Renal pelvis (tissue), 4 donors: ENCODE results near the gene POLR3B. TPM values are rescaled to one million over a fixed set of nuclear protein-coding genes. Genes with fewer than 3 reads are reported as not detected.
A peak's percentile ranks its signal among the peaks of the same experiment; 100 is the strongest.
"Not testable (repeated sequence)": the region's sequence is repeated elsewhere in the genome, so short reads cannot be mapped to it uniquely, and the experiment has no call there.

ENCODE experiments used
- DNase-seq: peaks from one replicate; pipeline ENCODE4 v3.0.0-alpha.2; 2013
- polyA plus RNA-seq, 3 donors: library from polyadenylated mRNA; unstranded; fragments of 120-200 nt; gene quantifications; one replicate each; pipeline ENCODE4 v1.2.1, GENCODE V29; 2013; ENCODE audit not compliant: insufficient read length in 3 of 3

POLR3B gene
- polyA plus RNA-seq, 3 donors = 15.4 to 16.4 (median 15.9) TPM

- DNase-seq = no peak
These were observed 97.6 kb downstream of the POLR3B start for GRCh38 chr12:106455111-106455510.

DNA sequence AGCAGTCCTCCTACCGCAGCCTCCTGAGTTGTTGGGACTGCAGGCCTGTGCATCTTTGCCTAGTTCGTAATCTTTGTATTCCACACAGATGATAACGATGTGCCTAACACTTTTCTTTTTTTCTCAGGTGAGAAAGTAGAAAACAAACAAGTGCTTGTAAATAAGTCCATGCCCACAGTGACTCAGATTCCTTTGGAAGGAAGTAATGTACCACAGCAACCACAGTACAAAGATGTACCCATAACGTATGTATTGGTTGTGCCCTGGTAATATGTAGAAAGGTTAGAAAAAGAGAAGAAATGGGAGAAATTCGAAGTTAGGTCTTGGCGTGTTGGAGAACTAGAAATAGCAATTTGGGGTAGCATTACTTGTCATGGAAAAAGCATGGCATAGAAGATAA, 101.6 kb downstream of the POLR3B start:
- no peak for DNase-seq

DNA sequence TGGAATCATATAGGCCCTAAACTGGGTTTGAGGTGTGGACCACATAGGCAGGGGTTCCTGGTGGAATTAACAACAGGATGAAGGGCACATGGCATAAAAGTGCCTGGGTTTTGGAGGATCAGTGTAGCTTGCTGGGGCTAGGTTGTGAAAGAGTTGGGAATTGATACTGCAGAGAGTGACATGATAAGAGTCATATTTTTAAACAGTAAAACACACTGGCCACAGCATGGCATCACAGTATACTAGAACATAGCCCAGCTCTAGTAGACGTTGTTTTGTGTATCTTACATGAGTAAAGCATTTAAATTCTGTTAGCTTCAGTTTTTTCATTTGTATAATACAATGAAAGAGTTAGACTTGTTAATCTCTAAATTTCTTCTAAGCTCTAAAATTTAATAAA, 102.0 kb downstream of the POLR3B start:
- DNase-seq = no peak

DNA sequence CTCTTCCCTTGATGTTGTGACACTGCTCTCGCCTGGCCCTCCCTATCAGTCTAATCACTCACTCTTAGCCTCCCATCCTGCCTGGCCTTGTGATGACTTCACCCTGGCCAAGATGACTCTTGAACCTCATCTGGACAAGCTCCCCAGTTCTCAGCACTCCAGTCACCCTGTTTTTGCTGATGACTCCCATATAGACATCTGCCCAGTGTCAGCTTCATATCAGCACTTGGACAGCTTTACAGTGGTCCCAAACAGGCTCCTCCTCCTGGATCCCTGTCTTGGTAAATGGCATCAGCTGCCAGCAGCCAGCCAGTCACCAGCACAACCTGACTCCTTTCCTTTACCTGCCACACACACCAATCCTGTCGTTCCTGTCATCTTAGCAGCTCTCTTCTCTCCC, 104.2 kb downstream of the POLR3B start:
- DNase-seq = no peak

DNA sequence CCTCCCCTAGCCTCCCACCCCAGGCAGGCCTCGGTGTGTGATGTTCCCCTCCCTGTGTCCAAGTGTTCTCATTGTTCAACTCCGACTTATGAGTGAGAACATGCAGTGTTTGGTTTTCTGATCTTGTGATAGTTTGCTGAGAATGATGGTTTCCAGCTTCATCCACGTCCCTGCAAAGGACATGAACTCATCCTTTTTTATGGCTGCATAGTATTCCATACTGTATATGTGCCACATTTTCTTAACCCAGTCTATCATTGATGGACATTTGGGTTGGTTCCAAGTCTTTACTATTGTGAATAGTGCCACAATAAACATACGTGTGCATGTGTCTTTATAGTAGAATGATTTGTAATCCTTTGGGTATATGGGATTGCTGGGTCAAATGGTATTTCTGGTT, 108.1 kb downstream of the POLR3B start:
- DNase-seq = not testable (repeated sequence)

GRCh38 chr12:106475662-106476061, 118.1 kb downstream of the POLR3B start:
- not testable (repeated sequence) for DNase-seq

DNA sequence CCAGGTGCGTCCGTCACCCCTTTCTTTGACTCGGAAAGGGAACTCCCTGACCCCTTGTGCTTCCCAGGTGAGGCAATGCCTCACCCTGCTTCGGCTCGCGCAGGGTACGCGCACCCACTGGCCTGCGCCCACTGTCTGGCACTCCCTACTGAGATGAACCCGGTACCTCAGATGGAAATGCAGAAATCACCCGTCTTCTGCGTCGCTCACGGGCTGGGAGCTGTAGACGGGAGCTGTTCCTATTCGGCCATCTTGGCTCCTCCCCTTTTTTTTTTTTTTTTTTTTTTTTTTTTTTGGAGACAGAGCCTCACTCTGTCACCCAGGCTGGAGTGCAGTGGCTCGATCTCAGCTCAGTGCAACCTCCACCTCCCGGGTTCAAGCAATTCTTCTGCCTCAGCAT, 120.1 kb downstream of the POLR3B start:
- not testable (repeated sequence) for DNase-seq

DNA sequence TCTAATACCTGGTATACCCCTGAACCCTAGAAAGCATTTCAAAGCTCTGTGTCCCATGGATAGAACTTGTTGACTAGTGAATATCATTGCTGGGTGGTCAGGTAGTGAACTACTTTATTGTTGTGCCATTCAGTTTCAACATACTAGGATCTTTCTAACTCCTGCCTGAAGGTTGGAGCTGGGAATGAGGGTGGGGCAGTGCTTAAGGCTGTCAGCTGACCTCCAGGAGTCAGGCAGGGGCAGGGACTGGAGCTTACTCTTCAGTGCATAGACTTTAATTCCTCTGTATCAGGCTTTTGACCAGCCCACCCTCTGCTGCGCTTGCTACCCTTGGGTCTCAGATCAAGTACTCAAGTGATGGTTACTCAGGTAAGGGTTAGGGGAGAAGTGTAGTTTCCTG, 122.7 kb downstream of the POLR3B start:
- DNase-seq = no peak

- DNase-seq = no peak
These were observed 123.7 kb downstream of the POLR3B start for GRCh38 chr12:106481246-106481645.

DNA sequence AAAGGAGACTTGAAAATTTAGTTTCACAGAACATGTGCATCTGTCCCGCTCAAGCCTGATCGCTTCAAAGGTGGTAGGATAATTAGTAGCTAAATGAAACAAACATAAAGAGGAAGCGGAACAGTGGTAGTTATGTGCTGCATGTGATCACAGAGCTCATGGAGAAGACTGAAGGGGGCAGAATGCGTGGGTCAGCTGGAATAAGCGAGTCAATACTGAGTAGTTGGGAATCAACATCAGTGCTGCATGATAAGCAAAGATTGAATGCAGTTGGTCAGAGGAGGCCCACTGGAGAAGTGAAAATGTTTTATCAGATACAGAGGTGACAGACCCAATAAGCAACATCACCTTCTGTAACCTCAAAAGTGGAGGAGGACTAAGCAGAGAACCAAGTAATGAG, 130.1 kb downstream of the POLR3B start:
- no peak for DNase-seq

- DNase-seq = no peak
These were observed 131.3 kb downstream of the POLR3B start for GRCh38 chr12:106488884-106489283.

DNA sequence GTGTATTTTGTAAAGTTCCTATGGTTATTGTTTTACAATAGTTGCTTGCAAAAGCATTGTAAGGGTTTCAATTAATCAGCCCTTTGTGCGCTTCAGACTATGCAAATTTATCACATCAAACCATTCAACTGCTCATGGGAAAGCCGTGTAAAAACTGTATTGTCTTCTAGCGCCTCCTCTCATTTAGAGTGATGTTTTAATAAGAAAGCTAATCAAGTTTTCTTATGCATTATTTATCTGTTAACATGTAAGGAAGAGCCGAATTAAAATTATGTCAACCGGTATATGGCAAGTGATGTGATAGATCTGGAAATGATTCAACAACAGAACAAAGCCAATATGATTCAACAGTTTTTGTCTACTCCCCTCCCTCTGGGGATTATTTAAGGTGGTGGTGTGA, 132.7 kb downstream of the POLR3B start:
- no peak for DNase-seq

DNA sequence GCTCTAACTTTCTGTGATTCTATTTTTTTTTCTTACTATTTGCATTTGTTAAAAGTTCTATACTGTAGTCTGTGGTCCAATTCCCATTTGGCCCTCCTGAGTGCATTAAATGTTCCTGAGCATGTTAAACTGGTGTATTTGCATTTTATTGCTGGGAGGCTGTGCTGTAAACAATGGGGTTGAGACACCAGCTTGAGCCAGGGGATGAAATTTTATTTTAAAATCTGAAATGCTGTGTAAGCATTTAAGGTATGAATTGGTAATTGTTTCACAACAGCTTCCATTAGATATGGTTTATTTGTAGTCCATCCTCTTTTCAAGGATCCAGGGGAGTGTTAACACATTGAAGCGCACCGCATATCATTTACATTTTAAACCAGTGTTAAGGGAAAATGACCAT, 135.3 kb downstream of the POLR3B start:
- no peak for DNase-seq

GRCh38 chr12:106493531-106493930, 136.0 kb downstream of the POLR3B start:
- peak; percentile 57 for DNase-seq

DNA sequence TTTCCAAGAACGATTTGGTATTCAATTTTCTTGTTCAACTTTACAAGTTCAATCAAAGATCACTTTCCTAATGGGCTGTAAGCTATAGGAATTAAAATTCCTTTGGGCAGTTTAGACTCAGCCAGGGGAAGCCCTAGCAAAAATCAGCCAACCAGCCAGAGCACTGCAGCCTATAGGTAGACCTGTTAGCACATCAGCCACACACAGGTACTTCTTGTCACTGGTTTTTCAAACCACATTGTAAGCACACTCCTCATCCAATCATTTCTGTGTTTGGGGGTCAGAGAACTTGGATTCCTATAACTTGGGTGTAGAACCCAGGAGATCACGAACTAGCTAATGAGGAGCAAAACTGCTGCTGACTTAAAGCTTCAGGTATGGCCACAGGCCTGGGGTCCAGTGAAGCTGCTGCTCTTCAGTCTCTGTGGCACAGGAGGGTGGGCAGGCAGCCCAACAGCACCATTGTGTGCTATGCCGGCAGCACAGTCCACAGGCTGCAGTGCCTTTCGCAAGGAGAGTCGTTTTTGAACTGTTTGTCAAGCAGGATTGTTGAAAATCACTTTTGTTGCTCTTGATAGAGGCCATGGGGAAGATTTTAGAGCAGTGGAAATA, 137.9 kb downstream of the POLR3B start:
- DNase-seq = no peak

DNA sequence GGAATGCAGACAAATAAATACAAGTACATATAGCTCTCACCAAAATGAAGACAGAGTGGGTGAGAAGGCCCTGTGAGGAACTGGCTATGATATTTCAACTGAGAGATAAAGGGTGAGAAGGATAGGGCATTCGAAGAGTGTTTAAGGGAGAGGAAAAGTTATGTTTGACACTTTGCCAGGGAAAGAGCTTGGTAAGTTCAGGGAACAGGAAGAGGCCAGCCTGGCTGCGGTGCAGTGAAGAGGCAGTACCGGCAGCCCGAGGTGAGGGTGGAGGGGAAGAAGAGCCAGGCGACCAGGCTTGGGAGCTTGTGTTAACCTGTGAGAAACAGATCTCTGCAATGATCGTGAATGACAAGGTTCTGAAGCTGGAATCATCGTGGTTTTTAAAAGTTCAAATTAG, 140.5 kb downstream of the POLR3B start:
- DNase-seq = no peak

DNA sequence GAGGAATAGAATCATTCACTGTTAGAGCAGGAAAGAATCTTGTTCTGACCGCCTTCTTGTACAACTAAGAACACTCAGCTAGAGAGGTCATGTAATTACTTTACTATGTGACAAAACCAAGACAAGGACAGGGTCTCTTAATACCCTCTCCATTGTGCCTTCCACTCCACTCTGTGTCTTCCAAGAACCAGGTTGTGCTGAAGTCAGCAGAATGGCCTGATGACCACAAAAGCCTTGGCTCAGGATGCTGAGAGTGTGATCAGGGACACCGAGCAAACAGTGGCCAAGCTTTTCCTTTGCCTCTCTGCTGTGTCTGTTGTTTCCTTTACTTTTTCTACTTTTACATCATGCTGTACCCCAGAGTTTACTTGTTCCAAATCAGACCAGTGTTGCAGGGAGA, 142.1 kb downstream of the POLR3B start:
- no peak for DNase-seq

GRCh38 chr12:106506691-106507090, 149.1 kb downstream of the POLR3B start:
- DNase-seq = no peak

GRCh38 chr12:106508966-106509365, 151.4 kb downstream of the POLR3B start:
- DNase-seq = no peak

GRCh38 chr12:106511365-106511764, 153.8 kb downstream of the POLR3B start:
- DNase-seq = no peak

DNA sequence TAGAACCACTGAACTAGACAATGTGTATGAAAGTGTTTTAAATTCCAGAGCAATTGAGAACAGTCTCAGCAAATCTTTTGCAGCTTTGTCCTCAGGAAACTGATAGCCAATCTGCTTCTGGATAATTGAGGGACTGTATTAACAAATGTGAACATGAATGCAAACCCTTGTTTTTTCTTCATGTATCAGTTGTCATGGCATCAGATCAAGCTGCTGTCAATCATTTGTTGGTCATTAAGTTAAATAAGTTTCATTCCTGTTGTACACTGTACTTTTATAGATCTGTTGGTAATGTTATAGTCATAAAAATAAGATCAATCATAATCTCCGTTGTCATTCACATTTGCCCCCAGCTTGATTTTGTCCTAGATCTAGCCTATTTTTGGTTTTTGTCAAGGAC, 159.8 kb downstream of the POLR3B start:
- no peak for DNase-seq

DNA sequence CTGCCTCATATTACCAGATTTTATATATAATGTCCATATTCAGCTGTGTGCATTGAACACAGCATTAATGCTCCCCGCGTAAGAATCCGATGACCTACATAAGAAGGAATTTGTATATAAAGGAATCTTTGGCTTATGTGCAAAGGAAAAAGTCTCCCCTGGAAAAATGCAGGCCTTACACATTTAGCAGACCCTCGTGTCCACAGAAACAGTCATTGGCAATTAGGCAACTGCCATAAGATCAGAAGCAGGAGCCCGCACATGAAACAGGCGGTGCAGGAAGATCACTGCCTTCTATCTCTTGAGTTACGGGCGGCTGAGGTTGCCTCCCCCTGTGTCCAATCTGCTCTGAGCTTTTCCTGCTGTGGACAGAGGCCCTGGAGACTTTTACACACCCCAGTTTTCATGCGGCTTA, 162.1 kb downstream of the POLR3B start:
- DNase-seq = peak; percentile 9

DNA sequence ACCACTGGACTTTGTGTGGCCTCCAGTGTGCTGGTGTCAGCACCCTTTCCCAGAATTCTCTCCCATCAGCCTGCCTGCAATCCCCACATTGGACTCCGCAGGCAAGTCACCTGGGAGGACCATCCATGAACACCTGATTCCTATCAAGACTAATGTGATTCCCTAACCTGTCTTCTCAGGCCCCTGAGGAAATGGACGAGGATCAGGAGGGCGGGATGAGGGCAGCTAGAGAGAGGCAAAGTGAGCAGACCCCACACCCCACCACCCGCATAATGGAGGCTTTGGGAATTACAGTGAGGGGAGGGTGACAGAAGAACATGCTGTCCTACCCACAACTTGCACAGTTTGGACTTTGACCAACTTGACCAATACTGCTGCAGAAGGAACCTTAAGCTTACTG, 164.4 kb downstream of the POLR3B start:
- no peak for DNase-seq

DNA sequence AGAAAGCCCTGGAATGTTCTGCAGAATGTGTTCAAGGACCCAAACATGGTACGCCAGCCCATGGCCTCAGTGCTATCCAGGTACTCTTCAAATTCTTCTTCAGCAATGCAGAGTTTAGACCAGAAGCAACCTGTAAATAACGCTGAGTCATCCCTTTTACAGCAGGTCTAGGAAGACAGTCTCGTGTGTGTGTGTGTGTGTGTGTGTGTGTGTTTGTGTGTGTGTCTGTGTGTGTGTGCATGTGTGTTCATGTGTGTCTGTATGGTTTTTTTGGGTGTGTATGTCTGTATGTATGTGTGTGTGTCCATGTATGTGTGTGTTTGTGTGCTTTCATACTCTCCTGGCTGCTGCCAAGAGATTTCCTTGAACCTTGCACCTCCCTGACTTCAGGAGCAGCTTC, 165.2 kb downstream of the POLR3B start:
- DNase-seq = no peak

GRCh38 chr12:106527356-106527755, 169.8 kb downstream of the POLR3B start:
- no peak for DNase-seq
